ENCODE data around the gene PAX4.

Gene PAX4

GRCh38 chr7:127629268-127629854 is 11.4 kb upstream of the PAX4 start:
- DNase-seq (ENCODE audit: low read depth, low spot score): no peak

- no peak for DNase-seq (ENCODE audit: low read depth, low spot score)
These were observed 10.5 kb upstream of the PAX4 start for GRCh38 chr7:127628445-127628844.

DNA sequence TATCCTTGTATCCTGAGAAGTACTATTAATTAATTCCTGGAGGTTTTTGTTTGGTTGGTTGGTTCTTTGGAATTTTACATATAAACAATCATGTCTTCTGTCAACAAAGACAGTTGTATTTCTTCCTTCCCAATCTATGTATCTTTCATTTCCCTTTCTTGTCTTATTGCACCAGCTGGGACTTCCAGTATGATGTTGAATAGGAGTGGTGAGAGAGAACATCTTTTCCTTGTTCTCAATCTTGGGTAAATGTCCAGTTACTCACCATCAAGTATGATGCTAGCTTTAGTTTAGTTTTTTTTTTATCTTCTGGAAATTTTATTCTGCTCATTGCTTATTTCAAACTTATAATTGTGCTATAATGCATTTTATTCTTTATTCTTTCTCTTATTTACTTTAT is 7.4 kb upstream of the PAX4 start:
- no peak for DNase-seq (ENCODE audit: low read depth, low spot score)

DNA sequence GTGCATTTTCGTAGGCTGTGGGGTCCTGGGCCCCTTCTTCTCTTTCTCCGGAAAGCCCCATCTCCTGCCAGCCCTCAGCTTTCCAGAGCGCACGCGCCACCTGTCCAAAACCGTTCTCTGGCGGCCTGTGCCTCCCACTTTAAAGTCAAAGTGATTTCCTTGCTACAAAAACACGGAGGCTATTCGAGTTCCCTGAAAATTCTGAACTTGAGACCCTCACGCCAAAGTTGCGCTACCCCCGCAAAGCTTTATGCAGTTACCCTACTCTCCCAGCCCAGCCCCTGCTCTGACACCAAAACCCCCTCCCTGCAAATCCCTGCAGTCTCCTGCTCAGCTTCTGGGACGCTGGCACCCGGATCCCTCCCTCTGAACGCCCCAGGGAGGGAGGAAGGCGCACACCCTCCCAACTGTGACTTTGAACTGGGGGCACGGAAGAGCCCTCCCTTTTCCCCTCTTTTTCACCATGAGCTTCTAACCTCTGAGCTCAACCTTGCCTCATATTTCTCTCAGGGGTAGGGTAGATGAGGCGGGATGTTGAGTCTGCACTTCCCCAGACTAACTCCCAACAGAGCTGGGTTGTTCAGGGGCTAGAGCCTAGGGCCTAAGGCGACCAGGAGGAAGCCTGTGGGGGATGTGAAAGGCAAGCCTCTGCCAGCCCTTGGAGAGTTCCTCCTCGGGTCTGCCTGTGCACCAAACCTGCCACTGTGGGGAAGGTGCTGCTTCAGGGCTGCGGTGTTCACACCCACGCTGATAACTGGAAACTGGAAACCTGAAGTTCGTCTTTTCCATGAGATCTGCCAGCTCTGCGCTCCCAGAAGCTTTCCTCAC is 2.7 kb upstream of the PAX4 start:
- DNase-seq (ENCODE audit: low read depth, low spot score): no peak

DNA sequence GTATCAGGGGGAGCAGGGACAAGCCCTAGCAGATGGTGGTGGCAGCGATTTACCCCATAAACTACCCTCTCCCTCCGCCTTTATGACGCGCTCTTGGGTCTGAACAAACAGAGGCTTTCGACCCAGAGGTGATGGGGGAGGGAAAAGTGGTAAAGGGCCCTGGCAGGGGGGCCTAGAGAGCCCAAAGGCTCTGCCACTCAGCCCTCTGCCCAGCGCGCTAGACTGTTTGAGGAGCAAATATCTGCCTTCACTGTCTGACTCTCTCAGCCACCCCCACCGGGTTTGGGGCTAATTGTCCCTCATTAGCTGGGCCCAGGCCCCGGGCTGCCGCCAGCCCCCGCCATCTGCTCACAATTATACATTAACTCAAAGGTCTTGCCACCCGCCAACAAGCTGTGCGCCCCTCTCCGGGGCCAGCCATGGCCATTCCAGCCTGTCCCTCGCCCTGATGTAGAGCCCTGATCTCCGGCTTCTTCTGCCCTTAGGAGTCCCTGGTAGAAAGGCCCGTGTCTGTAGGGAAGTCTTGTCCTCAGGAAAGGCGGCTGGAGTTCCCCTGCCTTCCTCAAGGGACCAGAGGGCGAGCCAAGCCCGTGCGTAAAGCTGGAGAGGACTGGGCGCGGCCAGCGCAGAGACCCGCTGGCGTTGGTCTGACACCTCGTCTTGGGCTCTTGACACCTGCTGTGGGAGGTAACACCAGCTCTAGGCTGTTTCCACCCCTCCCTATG is 1.9 kb upstream of the PAX4 start:
- DNase-seq (ENCODE audit: low read depth, low spot score): no peak

DNA sequence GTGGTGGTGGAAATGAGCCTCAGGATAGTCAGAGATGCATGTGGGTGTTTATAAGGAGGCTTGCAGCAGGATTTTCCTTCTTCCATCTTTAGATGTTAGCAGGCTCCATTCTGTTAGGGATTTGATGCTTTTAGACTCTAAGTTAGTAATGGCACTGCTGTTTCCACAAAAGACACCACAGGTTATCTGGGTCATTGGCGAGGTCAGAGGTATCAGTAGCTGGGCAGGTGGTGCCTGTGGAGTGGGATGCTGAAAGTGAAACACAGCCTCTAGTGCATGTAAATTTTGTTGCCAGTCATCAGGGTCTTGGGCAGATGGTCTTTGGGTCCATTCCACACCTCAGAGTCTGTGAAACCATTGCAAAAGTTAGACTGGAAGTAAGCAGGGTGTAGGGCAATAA is 833 bp upstream of the PAX4 start:
- no peak for DNase-seq (ENCODE audit: low read depth, low spot score)

DNA sequence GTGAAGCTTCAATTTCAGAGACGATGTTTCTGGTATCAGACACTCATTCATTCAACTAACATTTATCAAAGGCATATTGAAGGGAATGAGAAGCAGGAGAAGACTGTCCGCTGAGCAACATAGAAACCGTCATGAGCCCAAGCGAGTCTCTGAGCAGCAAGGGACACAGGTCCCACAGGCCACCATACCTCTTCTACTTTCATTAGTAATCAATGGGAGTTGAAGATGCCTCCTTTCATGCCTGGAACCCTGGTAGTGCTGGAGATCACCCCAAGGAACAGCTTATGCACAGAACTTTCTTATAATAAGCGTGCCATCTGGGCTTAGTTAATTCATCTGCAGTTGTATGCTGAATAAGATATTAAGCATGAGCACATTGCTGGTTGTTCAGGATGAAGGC is 1.2 kb downstream of the PAX4 start:
- no peak for DNase-seq (ENCODE audit: low read depth, low spot score)

DNA sequence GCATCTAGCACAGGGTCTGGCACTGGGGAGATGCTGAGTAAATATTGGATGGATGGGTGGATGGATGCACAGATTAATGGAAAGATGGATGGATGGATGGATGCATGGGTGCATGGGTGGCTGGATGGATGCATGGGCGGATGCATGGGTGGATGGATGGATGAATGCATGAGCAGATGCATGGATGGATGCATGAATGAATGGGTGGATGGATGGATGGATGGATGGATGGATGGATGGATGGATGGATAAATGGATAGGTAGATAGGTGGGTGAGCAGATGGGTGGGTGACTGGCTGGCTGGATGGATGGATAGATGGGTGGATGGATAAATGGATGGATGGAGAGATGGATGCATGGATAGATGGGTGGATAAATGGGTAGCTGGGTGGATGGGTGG is 5.7 kb downstream of the PAX4 start:
- no peak for DNase-seq (ENCODE audit: low read depth, low spot score)

DNA sequence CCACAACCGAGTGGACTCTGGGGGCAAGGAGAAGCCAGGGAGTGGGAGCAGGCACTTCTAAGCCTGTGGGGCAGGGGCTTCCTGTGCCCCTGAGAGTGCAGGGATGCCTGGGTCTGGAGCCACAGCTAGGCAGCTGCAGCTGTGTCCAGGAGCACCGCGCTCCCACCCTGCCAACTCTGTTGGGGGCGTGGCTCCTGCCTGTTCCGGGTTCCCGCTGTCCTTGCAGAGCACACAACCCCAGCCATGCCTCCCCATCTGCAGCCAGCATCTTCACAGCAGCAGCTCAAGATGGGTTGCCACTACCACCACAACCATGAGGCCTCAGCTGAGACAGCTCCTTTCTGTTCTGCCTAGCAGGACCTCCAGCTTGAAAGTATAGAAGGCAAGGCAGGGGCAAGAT is 8.6 kb downstream of the PAX4 start:
- no peak for DNase-seq (ENCODE audit: low read depth, low spot score)

DNA sequence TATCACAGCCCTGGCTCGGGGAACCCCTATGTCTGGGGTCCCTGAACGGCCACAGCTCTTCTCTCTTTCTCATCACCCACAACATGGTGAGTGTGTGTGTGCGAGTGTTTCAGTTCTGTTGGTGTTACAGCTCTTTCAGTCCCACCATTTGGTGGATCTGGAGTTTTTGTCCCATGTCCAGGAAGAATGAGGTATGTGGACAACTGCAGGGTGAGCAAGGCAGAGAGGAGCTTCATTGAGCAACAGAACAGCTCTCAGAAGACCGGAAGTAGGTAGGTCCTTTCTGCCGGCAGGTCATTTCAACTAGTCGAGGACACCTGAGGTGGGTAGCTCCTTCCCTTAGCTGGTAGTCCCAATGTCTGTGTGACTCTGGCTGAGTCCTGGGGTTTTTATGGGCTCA is 9.5 kb downstream of the PAX4 start:
- DNase-seq (ENCODE audit: low read depth, low spot score): no peak

DNA sequence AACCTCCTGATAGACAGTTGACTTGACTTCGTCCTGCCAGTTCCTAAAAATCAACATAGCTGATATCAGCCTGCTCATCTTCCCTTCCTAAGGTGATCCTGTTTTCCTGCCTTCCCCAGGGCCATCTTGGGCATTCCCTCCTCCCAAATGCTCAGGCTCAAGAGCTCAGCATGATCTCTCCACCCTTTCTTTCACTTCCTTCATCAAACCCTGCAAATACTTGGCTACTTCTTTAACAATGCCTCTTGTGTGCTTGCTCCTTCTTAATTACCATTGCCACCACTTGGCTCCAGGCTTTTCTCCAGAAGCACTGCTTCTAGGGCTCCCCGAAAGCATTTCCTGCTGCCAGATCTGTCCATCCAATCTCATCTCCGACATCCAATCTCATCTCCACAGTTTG is 17.1 kb downstream of the PAX4 start:
- no peak for DNase-seq (ENCODE audit: low read depth, low spot score)

DNA sequence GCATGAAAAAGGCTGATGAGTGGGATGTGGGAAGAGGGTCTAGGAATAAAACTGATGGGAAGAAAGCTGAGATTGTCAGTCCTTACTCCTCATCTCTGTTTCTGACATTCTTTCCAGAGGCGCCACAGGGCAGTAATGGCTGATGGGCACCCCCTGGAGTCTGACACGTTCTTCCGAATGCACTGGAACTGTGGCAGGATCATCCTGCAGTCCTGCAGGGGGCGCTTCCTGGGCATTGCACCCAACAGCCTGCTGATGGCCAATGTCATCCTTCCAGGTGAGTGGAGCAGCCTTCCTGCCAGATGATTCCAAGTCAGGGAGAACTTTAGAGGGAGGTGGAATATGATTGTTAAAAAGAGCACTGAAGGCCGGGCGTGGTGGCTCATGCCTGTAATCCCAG is 19.6 kb downstream of the PAX4 start:
- no peak for DNase-seq (ENCODE audit: low read depth, low spot score)

DNA sequence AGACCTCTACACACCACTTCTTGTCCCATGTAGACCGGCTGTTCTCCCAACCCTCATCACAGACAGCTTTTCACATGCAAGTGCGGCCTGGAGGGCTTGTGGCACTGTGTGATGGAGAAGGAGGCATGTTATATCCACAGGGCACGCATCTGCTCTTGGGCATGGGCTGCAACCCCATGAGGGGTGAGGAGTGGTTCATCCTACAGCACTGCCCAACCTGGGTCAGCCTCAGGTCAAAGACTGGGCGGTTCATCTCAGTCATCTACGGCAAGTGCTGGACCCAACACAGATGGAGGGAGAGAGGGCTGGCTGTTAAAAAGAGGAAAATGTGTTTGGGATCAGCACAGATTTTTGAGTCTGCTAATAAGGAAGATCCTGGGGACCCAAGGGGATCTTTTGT is 22.2 kb downstream of the PAX4 start:
- no peak for DNase-seq (ENCODE audit: low read depth, low spot score)

DNA sequence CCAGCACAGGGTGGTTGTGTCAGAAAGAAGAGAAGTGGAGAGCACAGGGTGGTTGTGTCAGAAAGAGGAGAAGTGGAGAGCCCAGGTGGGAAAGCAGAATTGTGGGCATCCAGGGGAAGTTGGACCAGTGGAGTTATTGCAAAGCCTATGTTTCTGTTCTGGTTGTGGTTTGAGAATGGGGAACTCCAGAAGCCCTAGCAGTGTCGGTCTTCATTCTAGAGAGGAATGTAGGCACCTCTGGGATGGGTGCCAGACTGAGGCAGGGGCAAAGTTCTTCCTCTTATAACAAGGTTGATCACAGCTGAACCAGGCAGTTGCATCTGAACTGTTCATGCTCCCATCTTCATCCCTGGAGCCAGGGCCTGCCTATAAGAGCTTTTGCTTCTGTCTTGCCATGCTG is 23.5 kb downstream of the PAX4 start:
- no peak for DNase-seq (ENCODE audit: low read depth, low spot score)

- no peak for DNase-seq (ENCODE audit: low read depth, low spot score)
These were observed 25.4 kb downstream of the PAX4 start for GRCh38 chr7:127592550-127592949.

- no peak for DNase-seq (ENCODE audit: low read depth, low spot score)
These were observed 26.4 kb downstream of the PAX4 start for GRCh38 chr7:127591591-127591990.

DNA sequence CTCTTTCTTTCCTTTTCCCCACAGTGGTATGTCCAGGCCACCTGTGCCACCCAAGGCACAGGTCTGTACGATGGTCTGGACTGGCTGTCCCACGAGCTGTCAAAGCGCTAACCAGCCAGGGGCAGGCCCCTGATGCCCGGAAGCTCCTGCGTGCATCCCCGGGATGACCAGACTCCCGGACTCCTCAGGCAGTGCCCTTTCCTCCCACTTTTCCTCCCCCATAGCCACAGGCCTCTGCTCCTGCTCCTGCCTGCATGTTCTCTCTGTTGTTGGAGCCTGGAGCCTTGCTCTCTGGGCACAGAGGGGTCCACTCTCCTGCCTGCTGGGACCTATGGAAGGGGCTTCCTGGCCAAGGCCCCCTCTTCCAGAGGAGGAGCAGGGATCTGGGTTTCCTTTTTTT is 26.8 kb downstream of the PAX4 start:
- DNase-seq (ENCODE audit: low read depth, low spot score): no peak

- DNase-seq (ENCODE audit: low read depth, low spot score): no peak
These were observed 28.0 kb downstream of the PAX4 start for GRCh38 chr7:127589896-127590295.

- no peak for DNase-seq (ENCODE audit: low read depth, low spot score)
These were observed 29.1 kb downstream of the PAX4 start for GRCh38 chr7:127588697-127589482.

DNA sequence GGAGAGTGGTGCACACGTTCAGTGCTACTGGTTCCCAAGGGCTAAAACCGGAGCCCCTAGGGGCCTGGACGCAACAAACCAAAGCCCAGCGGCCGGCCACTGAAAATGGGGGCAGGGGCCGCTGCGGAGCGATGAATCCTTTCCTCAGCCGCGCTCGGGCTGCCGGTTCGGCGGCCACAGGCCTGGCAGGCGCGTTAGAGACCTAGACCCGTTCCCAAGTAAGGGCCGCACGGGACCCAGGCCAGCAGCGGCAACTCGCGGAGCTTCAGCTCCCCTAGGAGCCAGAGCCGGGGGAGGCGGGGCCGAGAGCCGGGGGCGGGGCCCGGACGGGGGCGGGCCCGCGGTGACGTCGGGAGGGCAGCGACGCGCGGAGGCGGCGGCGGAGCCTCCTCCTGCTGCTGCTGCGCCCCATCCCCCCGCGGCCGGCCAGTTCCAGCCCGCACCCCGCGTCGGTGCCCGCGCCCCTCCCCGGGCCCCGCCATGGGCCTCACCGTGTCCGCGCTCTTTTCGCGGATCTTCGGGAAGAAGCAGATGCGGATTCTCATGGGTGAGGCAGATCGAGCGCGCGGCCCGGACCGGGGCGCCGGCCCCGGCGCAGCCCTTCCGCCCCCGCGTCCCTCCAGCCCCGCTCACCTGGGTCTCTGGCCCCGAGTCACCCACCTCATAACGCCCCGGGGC is 29.8 kb downstream of the PAX4 start, which contains the start of gene ARF5:
Gene ARF5, plus strand, starts transcription at position 393 of the 678 bp plus-strand sequence. Its CDS starts 88 bp downstream, at position 481.
- DNase-seq (ENCODE audit: low read depth, low spot score): peak; percentile 32

GRCh38 chr7:127587663-127588018 is 30.3 kb downstream of the PAX4 start:
- no peak for DNase-seq (ENCODE audit: low read depth, low spot score)

Data from smooth muscle cell of the brain vasculature (primary cell).